H54 (cell line): ENCODE measurements around the gene NPHP4.

Source experiments
- DNase-seq: peaks from one replicate; pipeline ENCODE4 v3.0.0; 2011; ENCODE audit warnings: low spot score, mixed read lengths; ENCODE audit not compliant: insufficient read length
- FAIRE-seq: peaks from 3 replicates; lab custom pipeline; 2011; peaks lifted over from hg19 to GRCh38; lab: Jason Lieb, UNC
- POLR2A ChIP-seq: IDR thresholded peaks from 2 replicates; pipeline ENCODE4 v1.6.1; 2011; ENCODE audit warnings: low read depth, mild to moderate bottlenecking, low read length

NPHP4 gene

GRCh38 chr1:5953386-5953785 is 38.8 kb downstream of the NPHP4 start:
- FAIRE-seq (no peak), DNase-seq (no peak)
- TF ChIP-seq POLR2A = no peak

- TF ChIP-seq POLR2A = no peak
- FAIRE-seq (no peak), DNase-seq (no peak)
Measured at GRCh38 chr1:5951846-5952410, 40.3 kb downstream of the NPHP4 start.

DNA sequence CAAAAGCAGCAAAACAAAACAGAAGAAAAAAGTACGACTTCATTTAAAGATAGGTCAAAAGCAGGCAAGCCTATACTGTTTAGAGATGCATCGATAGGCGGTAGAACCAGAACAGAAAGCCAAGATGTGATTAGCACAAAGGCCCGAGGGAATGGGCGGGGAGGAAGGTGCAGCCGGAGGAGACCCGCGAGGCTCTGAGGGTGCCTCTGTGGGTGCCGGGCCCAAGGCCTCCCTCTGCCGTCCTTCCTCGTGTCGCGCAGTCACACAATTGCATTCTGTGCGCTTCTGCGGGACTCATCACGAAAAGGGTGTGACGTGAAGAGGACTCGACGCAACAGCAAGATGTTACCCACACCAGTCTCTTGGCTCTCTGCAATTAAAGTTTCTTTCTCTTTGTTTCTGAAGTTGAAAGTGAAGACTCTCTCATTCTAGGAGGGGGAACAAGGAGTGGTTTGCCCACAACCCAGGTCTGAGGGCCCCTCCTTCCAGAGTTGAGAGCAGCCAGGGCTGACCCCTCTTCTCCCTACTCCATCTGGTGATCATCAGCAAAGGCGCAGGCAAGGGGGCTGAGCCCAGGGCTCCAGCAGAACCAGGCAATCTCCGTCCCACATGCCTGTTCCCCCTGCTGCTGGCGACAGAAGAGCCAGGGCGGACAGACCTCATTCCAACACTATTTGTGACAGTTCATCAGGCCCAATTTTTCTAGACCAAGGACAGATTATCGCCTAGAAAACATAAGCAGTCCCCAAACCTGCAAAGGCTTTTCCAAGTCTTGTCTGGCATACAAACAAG is 41.0 kb downstream of the NPHP4 start:
- DNase-seq (no peak), FAIRE-seq (no peak)
- TF ChIP-seq POLR2A = no peak

DNA sequence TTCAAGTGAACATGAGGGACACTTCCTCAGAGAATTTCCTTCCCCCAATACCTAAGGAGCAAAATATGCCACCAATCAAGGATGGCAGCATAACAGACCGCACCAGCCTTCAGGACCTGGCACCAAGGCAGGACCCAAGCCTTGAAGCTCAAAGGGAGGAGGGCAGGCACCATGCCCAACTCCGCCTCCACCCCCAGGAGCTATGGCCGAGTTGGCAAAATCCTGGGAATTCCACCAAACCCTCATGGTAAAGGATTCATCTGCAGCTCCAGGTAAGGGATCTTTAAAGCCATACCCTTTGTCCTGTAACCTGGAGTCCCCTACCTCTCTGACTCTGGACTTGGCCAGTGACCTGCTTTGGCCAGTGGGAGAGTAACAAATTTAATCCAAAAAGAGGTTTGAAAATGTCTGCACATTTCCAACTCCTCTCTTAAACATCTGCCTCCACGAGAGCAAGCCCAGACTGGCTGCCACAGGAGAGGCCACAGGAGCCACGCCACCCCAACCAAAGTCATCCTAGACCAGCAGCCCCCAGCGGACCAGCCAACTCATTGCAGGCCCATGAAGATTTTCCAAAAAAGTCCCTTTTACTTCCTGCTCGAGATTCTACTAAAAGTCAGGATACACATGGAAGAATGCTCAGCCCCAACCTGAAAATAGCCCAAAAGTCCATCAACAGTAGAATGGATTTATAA is 41.9 kb downstream of the NPHP4 start:
- no peak for DNase-seq
- no peak for TF ChIP-seq POLR2A
- no peak for FAIRE-seq

DNA sequence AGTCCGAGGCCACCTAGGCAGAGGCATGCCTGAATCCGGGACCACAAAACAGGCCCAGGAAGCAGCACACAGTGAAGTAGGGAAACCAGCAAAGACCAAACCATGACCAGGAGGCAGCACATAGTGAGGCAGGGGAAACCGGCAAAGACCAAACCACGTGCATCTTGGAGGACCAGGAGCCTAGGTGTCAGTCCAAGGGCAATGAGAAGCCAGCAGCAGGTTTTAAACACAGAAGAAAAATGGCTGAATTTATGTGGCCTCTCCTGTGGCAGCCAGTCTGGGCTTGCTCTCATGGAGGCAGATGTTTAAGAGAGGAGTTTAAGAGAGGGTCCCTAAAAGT is 42.5 kb downstream of the NPHP4 start:
- no peak for DNase-seq
- no peak for TF ChIP-seq POLR2A

DNA sequence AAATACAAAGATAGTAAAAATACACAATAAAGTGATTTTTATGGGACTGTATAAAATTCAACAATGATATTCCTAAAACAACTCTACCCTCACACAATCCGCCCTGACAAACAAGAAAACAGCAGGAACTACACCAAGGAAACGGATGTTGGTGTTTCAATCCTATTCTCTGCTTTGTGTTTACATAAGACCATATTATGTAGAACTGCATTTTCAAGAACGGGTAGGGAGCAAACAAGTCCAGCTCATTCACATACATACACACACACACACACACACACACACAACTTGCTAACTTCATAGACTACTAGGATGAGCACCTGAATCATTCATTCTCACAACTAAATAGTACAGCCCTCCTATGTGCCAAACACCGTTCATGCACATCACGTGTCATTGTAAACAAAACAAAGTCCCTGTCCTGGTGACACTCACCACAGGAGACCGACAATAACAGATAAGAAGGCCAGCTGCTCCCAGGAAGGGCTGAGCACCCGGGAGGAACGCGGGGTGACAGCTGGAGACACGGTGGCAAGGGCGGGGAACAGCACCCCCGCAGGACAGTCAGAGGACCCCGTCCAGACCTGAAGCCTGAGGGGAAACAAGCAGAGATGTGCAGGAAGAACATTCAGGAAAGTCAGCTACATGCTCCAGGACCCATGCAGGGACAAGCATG is 43.0 kb downstream of the NPHP4 start:
- FAIRE-seq = no peak
- TF ChIP-seq POLR2A = no peak
- no peak for DNase-seq

More for the DNA sequence above, 42.5 kb downstream of the NPHP4 start:
- FAIRE-seq = no peak

DNA sequence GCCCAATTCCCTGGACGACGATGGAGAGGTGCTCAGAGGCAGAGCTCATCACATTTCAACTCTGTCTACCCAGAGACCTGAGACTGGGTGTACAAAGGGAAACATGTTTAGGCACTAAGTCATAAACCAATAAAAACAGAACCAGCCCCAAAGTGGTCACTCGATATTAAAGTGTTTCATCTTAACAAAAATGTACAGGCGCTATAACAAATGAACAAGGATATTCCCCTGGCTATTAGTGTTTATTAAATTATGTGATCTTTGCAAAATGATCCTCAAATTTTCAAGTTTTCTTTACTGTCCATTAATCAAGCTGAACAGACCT is 43.6 kb downstream of the NPHP4 start:
- DNase-seq = no peak
- no peak for FAIRE-seq
- no peak for TF ChIP-seq POLR2A

GRCh38 chr1:5947978-5948680 is 44.1 kb downstream of the NPHP4 start:
- TF ChIP-seq POLR2A = no peak
- DNase-seq (no peak), FAIRE-seq (no peak)

- TF ChIP-seq POLR2A = no peak
- no peak for FAIRE-seq
- no peak for DNase-seq
Measured at GRCh38 chr1:5947071-5947821, 45.0 kb downstream of the NPHP4 start.

- FAIRE-seq (no peak), DNase-seq (no peak)
- TF ChIP-seq POLR2A = no peak
Measured at GRCh38 chr1:5945445-5945844, 46.8 kb downstream of the NPHP4 start.

DNA sequence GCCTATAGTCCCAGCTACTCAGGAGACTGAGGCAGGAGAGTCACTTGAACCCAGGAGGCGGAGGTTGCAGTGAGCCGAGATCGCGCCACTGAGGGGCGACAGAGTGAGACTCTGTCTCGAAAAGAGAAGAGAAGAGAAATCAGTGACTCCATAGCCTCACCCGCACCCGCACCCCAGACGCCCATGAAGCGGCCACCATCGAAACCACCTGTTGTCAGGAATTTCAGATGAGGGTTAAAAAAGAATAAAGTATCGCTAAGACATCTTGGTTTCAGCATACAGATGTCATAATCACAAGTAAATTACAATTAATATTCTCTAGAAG is 47.4 kb downstream of the NPHP4 start:
- no peak for TF ChIP-seq POLR2A
- DNase-seq (no peak), FAIRE-seq (no peak)

DNA sequence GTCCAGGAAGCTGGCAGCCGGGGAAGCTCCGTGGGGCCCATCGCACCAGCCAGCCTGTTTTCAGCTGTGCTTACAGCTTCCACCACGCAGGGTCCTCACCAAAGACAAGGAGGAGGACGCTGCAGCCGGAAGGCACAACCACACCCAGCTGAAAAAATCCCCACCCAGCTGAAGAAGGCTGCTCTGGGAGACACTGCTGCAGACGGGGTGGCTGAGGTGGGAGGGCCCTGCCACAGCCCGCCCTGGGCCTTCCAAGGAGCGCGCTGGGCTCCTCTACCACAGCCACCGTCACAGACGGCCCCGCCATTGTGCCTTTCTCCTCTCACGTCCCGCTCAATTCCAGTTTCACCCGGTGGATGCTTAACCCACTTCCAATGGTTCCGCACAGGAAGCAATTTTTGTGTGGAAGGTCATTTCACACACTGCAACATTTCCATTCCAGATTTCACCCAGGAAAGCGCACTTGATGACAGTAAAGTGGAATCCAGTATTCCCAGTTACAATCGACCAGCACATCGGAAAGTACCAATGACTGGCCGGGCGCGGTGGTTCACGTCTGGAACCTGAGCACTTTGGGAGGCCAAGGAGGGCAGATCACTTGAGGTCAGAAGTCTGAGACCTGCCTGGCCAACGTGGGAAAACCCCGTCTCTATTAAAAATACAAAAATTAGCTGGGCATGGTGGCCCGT is 47.9 kb downstream of the NPHP4 start:
- FAIRE-seq (no peak), DNase-seq (no peak)
- TF ChIP-seq POLR2A = no peak

DNA sequence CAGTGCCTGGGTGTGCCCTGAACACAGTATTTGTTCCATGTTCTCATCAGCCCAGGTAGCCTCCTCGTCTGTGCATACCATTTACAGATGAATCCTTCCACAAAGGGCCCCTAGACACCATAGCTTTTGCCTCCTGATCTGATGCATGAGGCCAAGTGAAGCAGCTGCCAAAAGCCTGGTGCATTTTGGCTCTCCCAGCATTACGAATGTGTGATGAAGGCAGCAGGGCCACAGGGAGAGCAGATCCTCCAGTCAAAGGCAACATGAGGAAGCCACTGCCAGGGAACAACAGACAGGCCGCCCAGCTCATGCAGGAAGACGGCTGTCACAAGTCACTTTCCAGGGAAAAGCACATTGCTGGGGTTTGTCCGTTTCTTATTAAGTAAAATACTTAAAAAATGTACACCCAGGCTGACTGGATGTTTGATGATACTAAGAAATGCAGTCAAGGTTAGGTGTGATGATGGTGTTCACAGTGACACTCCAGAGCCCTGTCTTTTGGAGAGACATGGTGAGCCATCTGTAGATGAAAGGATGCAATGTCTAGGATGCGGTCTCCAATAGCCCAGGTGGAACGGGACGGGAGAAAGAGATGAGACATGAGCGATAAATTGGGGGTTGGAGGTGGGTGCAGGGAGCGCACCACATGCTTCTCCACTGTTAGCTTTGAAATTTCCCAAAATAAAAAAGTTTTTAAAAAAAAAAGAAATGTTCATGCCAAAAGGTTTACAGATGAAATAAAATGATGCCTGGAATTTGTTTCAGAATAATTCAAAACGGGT is 48.7 kb downstream of the NPHP4 start:
- FAIRE-seq = no peak
- no peak for TF ChIP-seq POLR2A
- DNase-seq = no peak
